GM18511 (cell line): ENCODE measurements around the gene EEF1AKMT1.

Experiments used
- ATAC-seq: cut with Tn5 transposase; IDR thresholded peaks from one replicate; pipeline ENCODE4 v1.9.1; 2021; ENCODE audit warnings: mild to moderate bottlenecking, moderate library complexity; ENCODE audit not compliant: unreplicated experiment

The EEF1AKMT1 gene, protein sequence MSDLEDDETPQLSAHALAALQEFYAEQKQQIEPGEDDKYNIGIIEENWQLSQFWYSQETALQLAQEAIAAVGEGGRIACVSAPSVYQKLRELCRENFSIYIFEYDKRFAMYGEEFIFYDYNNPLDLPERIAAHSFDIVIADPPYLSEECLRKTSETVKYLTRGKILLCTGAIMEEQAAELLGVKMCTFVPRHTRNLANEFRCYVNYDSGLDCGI

DNA sequence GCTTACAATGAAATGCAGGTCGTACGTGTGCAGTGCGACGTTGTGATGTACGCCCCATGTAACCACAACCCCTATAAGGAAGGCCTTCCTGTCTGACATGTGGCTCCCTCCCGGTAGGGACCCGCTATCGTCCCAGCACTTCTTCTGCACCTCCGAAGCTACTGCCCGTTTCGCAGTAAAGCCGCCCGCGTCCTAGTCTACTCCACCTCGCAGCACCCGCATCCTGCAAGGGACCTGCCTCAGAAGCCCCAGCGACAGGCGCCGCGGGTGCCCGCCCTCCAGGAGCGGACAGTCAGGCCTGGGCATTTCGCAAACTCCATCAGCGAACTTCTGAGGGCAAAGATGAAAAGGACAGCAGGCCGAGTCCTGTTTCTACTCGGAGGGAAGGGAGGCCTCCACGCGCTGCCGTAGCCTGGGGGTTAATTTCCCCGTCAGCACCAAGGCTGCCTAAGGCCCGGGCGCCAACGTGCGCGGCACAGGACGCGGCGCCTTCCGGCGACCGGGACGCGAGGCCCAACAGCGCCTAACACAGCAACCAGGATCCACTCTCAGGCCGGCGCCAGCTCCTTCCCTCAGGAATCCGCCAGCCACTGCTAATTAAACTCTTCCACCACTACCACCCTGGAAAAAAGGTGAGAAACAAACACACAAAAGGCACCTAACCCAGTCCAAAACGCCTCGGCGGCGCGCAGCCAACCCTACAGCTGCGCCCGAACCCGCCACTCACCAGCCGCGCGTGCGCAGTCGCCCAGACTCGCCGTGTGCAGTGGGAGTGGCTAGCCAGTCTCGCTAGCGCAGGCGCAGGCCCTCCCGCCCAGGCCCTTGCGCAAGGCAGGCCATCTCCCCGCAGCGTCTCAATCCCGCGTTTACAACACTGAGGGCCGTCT, at the start of gene EEF1AKMT1:
Gene EEF1AKMT1 (minus strand): TSS at position 768 of the 887 bp plus-strand sequence. CDS start 16,363 bp downstream, outside the sequence.
- ATAC-seq, result peak; percentile 89

GRCh38 chr13:20823071-20823470, 49.3 kb upstream of the EEF1AKMT1 start:
- ATAC-seq, result no peak

DNA sequence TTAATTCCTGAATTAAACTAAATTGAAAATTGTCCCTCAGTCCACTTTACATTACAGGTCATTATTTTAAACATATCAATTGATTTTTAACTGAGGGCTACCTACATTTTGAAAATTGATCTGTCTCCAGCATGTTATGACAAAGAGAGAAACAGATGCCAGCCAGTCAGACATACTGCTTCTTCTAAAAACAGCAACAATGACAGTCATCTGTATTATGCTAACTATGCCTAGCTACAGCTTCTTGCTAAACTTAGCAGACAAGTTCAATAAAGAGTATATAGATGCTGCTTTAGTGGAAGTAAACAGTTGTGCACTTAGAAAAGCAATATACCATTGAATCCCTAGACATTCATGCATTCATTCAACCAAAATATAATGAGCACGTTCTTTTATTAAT, 48.6 kb upstream of the EEF1AKMT1 start:
- no peak for ATAC-seq

GRCh38 chr13:20819715-20820114, 46.0 kb upstream of the EEF1AKMT1 start:
- no peak for ATAC-seq

GRCh38 chr13:20815464-20815863, 41.7 kb upstream of the EEF1AKMT1 start:
- ATAC-seq, result no peak

DNA sequence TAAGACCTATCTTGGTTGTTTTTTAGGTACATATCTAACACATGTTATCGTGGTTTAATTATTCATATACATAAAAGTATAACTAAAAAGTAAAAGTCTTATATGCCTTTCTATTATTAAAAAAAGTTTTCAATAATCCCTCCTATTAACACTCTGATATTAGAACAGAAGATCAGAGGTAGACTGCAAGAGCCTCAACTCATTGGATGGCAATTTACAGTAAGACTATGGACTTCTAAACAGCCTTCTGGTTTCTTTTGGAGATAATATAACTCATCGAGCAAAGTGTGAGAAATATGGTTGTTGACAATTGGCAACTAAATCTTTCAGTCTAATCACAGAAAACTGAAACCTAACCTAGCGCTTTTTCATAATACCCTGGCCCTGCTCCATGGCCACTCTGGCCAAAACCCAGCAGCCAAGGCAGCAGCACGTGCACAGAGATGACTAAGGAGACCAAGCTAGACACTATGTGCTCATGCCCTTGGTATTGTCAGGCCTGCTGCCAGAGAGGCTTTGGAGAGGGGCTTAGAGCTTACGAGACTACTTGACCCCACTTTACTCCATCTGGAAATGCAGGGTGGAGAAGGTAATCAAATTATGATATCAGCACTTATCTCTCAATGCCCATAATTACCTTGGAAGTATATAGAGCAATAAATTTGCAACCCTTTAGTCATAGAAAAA, 40.6 kb upstream of the EEF1AKMT1 start:
- ATAC-seq, result no peak

DNA sequence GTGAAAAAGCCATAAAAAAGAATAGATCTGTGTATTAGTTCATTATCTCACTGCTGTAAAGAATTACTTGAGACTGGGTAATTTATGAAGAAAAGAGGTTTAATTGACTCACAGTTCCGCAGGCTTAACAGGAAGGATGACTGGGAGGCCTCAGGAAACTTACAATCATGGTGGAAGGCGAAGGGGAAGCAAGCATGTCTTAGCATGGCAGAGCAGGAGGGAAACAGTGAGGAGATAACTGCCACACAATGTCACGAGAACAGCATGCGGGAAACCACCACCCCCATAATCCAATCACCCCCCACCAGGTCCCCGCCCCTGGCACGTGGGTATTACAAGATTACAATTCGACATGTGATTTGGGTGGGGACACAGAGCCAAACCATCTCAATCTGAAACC, 39.1 kb upstream of the EEF1AKMT1 start:
- ATAC-seq, result no peak

DNA sequence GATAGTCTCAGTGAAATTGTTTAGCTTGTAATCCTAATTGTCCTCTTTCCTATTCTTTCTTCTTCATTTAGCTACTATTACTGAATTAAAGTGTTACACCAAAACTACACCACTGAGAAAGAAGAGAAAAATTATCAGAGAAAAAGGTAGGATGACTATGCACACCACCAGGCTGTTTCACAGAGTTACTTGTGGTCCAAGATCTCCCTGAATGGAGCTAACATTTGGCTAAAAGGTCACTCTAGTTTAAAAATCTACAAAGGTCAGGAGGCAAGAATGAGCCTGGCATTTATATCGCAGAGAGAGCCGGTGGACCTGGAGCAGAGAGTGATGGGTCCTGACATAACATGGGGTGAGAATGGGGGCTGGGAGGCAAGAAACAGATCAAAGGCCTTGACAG, 37.0 kb upstream of the EEF1AKMT1 start:
- ATAC-seq, result no peak

GRCh38 chr13:20808874-20809273, 35.1 kb upstream of the EEF1AKMT1 start:
- ATAC-seq, result no peak

- no peak for ATAC-seq
Observed at GRCh38 chr13:20803180-20803965, 29.6 kb upstream of the EEF1AKMT1 start.

DNA sequence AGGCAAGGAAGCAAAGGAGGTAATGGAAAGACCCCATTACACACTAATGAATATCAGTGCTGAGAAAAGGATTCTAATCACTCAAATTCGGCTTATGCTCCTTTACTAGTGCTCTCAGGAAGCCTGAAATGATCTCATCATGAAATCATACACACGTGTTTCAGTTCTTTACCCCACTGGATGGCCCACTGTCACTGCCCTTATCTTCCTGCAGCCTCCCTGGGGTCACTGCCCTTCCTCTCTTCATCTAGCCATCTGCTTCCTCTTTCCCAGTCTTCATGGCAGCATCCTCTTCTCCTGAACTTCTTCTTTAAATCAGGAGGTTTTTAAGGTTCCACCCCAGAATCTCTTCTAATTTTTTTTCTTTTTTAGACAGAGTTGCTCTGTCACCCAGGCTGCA, 27.9 kb upstream of the EEF1AKMT1 start:
- ATAC-seq, result no peak

GRCh38 chr13:20799726-20800416, 26.1 kb upstream of the EEF1AKMT1 start:
- no peak for ATAC-seq

- ATAC-seq, result no peak
Observed at GRCh38 chr13:20798027-20798426, 24.3 kb upstream of the EEF1AKMT1 start.

- ATAC-seq, result no peak
Observed at GRCh38 chr13:20796791-20797508, 23.2 kb upstream of the EEF1AKMT1 start.

DNA sequence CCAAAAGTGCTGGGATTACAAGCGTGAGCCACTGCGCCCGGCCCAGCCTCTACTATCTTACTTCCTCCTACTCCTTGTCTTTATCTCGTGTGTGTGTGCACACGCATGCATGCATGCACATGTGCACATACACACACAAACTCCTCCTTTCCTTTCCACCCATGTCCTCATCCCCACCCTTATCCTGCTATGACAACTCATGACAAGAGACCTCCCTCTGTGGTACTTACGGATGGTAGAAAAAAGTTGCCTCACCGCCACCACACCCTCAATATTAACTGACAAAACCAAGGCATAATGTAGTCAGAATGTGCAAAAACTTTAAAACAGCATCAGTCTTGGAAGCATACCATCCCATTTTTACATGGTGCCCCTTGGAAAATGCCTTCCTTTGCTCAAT, 15.9 kb upstream of the EEF1AKMT1 start:
- ATAC-seq, result no peak

DNA sequence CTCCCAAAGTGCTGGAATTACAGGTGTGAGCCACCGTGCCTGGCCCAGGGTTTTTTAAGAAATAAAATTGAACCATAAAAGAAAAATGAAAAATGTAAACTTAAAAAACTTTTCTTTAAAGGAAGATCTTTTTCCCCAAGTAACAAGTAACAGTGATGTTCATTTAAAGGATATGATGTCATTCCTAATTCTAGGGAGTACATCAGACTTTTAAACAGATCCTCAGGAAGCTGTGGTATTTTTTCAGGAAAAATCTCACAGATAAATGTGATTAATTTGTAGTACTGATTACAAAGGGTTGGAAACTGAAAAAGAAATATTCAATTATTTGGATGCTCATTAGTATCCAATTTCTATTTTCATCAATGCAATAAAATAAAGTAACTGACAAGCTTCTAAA, 14.6 kb upstream of the EEF1AKMT1 start:
- no peak for ATAC-seq

GRCh38 chr13:20787180-20787579, 13.4 kb upstream of the EEF1AKMT1 start:
- no peak for ATAC-seq

GRCh38 chr13:20782116-20782708, 8.5 kb upstream of the EEF1AKMT1 start:
- ATAC-seq, result peak; percentile 78

GRCh38 chr13:20780317-20780716, 6.6 kb upstream of the EEF1AKMT1 start:
- ATAC-seq, result no peak
